Retinal pigment epithelial cell (primary cell): ENCODE measurements around the gene CREB5.
A peak's percentile ranks its signal among the peaks of the same experiment; 100 is the strongest.

Source experiments
- DNase-seq: peaks from one replicate; pipeline ENCODE4 v3.0.0-alpha.2; 2010; ENCODE audit warnings: low read depth
- H3K4me3 ChIP-seq: 2 replicates; pipeline ENCODE4 v1.5.1; 2011; ENCODE audit warnings: mild to moderate bottlenecking, low read length, control low read depth, moderate library complexity
- CTCF ChIP-seq: conservative IDR thresholded peaks from 2 replicates; pipeline ENCODE4 v1.5.1; 2011; ENCODE audit warnings: low read depth, low read length, control low read depth, inconsistent platforms

CREB5 gene

GRCh38 chr7:28682801-28683200 is 270.5 kb downstream of the CREB5 start:
- TF ChIP-seq CTCF: no peak
- no peak overlapping the region for H3K4me3 ChIP-seq
- no peak for DNase-seq

GRCh38 chr7:28684650-28685241 is 272.4 kb downstream of the CREB5 start:
- DNase-seq: no peak
- H3K4me3 ChIP-seq: no peak overlapping the region
- no peak for TF ChIP-seq CTCF

- no peak overlapping the region for H3K4me3 ChIP-seq
- TF ChIP-seq CTCF: no peak
- DNase-seq: no peak
Observed at GRCh38 chr7:28685242-28685643, 272.9 kb downstream of the CREB5 start.

- no peak for TF ChIP-seq CTCF
- DNase-seq: peak; percentile 98
- H3K4me3 ChIP-seq: peak overlapping the region; percentile 50
Observed at GRCh38 chr7:28685644-28686417, 273.5 kb downstream of the CREB5 start.

- no peak for TF ChIP-seq CTCF
- peak overlapping the region; percentile 50 for H3K4me3 ChIP-seq
- DNase-seq: no peak
Observed at GRCh38 chr7:28686418-28686800, 274.1 kb downstream of the CREB5 start.

GRCh38 chr7:28687537-28687936 is 275.2 kb downstream of the CREB5 start:
- no peak for TF ChIP-seq CTCF
- no peak overlapping the region for H3K4me3 ChIP-seq
- DNase-seq: no peak

- H3K4me3 ChIP-seq: no peak overlapping the region
- DNase-seq: no peak
- TF ChIP-seq CTCF: no peak
Observed at GRCh38 chr7:28688174-28688573, 275.9 kb downstream of the CREB5 start.
